HEK293 (cell line): Measurements from ENCODE around the gene TRIP11.

Experiments
- CTCF ChIA-PET: fragments of 350-600 bp; formaldehyde crosslinking; extraction: SDS; loops from one replicate; lab custom pipeline; 2021; ENCODE audit warnings: antibody characterized with exemption; lab: Yijun Ruan, JAX
- POLR2A ChIA-PET: fragments of 300-600 bp; formaldehyde crosslinking; extraction: SDS; loops from one replicate; lab custom pipeline; 2020; ENCODE audit warnings: antibody characterized with exemption, inconsistent platforms; lab: Yijun Ruan, JAX
- H3K27ac ChIP-seq: fragments of 200-500 bp; sonication (Bioruptor generic); 2 replicates; pipeline ENCODE4 v1.5.1; 2014; ENCODE audit warnings: low read depth, low read length, control low read depth, inconsistent platforms; ENCODE audit errors: extremely low read depth
- H3K36me3 ChIP-seq, 2 experiments: fragments of 200-500 bp in 1 of 2; sonication (Bioruptor generic) in 1 of 2; 1 replicate in 1 of 2; 2 replicates in 1 of 2; pipeline ENCODE4 v1.5.1; 2014 to 2017; ENCODE audit warnings: inconsistent platforms in 2 of 2, low read length in 2 of 2; ENCODE audit not compliant: control insufficient read depth in 2 of 2, insufficient read depth in 1 of 2
- H3K4me1 ChIP-seq: fragments of 200-500 bp; sonication (Bioruptor generic); 2 replicates; pipeline ENCODE4 v1.5.1; 2014; ENCODE audit warnings: mild to moderate bottlenecking, low read length, inconsistent platforms; ENCODE audit not compliant: control insufficient read depth, insufficient read depth
- H3K4me3 ChIP-seq: 2 replicates; pipeline ENCODE4 v1.5.1; 2011; ENCODE audit warnings: low read depth, mild to moderate bottlenecking, control low read depth, low read length, moderate library complexity
- H3K9me3 ChIP-seq: fragments of 200-500 bp; sonication (Bioruptor generic); 2 replicates; pipeline ENCODE4 v1.5.1; 2014; ENCODE audit warnings: low read depth, low read length, inconsistent platforms; ENCODE audit not compliant: control insufficient read depth, insufficient read depth
- GFI1B ChIP-seq: fragments of 450-650 bp; formaldehyde crosslinking; IDR thresholded peaks from 2 replicates; pipeline ENCODE4 v1.5.1; 2016; ENCODE audit warnings: missing biosample characterization, missing genetic modification characterization
- GLI2 ChIP-seq: fragments of 450-650 bp; formaldehyde crosslinking; IDR thresholded peaks from 2 replicates; pipeline ENCODE4; 2017; ENCODE audit warnings: missing biosample characterization, missing genetic modification characterization, low read depth, borderline replicate concordance
- HOXA7 ChIP-seq: sonication (generic); formaldehyde crosslinking; IDR thresholded peaks from 2 replicates; pipeline ENCODE4 v1.8.1; 2022; ENCODE audit warnings: missing genetic modification reagents, borderline replicate concordance
- KLF10 ChIP-seq: fragments of 450-650 bp; IDR thresholded peaks from 2 replicates; pipeline ENCODE4 v1.5.1; 2018; ENCODE audit warnings: missing biosample characterization, mild to moderate bottlenecking, missing genetic modification characterization
- MZF1 ChIP-seq: fragments of 450-650 bp; formaldehyde crosslinking; IDR thresholded peaks from 2 replicates; pipeline ENCODE4 v1.5.1; 2017; ENCODE audit warnings: missing biosample characterization, missing genetic modification characterization, borderline replicate concordance
- SP2 ChIP-seq: fragments of 450-650 bp; formaldehyde crosslinking; IDR thresholded peaks from 2 replicates; pipeline ENCODE4 v1.5.1; 2016; ENCODE audit warnings: missing biosample characterization, missing genetic modification characterization
- ZBTB26 ChIP-seq: fragments of 450-650 bp; formaldehyde crosslinking; optimal IDR thresholded peaks from 2 replicates; pipeline ENCODE3; 2016; ENCODE audit warnings: missing biosample characterization, mild to moderate bottlenecking, missing genetic modification characterization
- ZBTB7A ChIP-seq: fragments of 450-650 bp; formaldehyde crosslinking; IDR thresholded peaks from 2 replicates; pipeline ENCODE4 v1.5.1; 2016; ENCODE audit warnings: low read depth, missing biosample characterization, missing genetic modification characterization
- ZNF132 ChIP-seq: fragments of 450-650 bp; formaldehyde crosslinking; IDR thresholded peaks from 2 replicates; pipeline ENCODE4 v1.5.1; 2017; ENCODE audit warnings: missing biosample characterization, missing genetic modification characterization, borderline replicate concordance
- ZNF140 ChIP-seq: fragments of 450-650 bp; formaldehyde crosslinking; IDR thresholded peaks from 2 replicates; pipeline ENCODE4 v1.5.1; 2016; ENCODE audit warnings: missing biosample characterization, missing genetic modification characterization
- ZNF155 ChIP-seq: fragments of 450-650 bp; formaldehyde crosslinking; IDR thresholded peaks from 2 replicates; pipeline ENCODE4 v1.5.1; 2016; ENCODE audit warnings: missing biosample characterization, missing genetic modification characterization
- ZNF184 ChIP-seq: fragments of 450-650 bp; IDR thresholded peaks from 2 replicates; pipeline ENCODE4 v1.5.1; 2018; ENCODE audit warnings: missing biosample characterization, mild to moderate bottlenecking, missing genetic modification characterization
- ZNF202 ChIP-seq: fragments of 450-650 bp; formaldehyde crosslinking; IDR thresholded peaks from 2 replicates; pipeline ENCODE4 v1.5.1; 2016; ENCODE audit warnings: missing biosample characterization, missing genetic modification characterization, borderline replicate concordance
- ZNF24 ChIP-seq: fragments of 450-650 bp; formaldehyde crosslinking; IDR thresholded peaks from 2 replicates; pipeline ENCODE4 v1.5.1; 2016; ENCODE audit warnings: missing biosample characterization, missing genetic modification characterization
- ZNF324 ChIP-seq: fragments of 450-650 bp; formaldehyde crosslinking; IDR thresholded peaks from 2 replicates; pipeline ENCODE4 v1.5.1; 2016; ENCODE audit warnings: missing biosample characterization, missing genetic modification characterization
- ZNF433 ChIP-seq: fragments of 450-650 bp; formaldehyde crosslinking; IDR thresholded peaks from 2 replicates; pipeline ENCODE4 v1.5.1; 2016; ENCODE audit warnings: missing biosample characterization, missing genetic modification characterization, low read depth
- ZNF513 ChIP-seq: fragments of 450-650 bp; IDR thresholded peaks from 2 replicates; pipeline ENCODE4 v1.5.1; 2018; ENCODE audit warnings: missing biosample characterization, missing genetic modification characterization
- ZNF558 ChIP-seq: fragments of 450-650 bp; formaldehyde crosslinking; IDR thresholded peaks from 2 replicates; pipeline ENCODE4 v1.5.1; 2016; ENCODE audit warnings: missing biosample characterization, missing genetic modification characterization
- ZNF621 ChIP-seq: fragments of 450-650 bp; formaldehyde crosslinking; IDR thresholded peaks from 2 replicates; pipeline ENCODE4 v1.5.1; 2017; ENCODE audit warnings: missing biosample characterization, missing genetic modification characterization
- ZNF623 ChIP-seq: fragments of 450-650 bp; formaldehyde crosslinking; IDR thresholded peaks from 2 replicates; pipeline ENCODE4 v1.5.1; 2016; ENCODE audit warnings: missing biosample characterization, missing genetic modification characterization
- ZNF660 ChIP-seq: fragments of 450-650 bp; IDR thresholded peaks from 2 replicates; pipeline ENCODE4 v1.5.1; 2018; ENCODE audit warnings: missing biosample characterization, mild to moderate bottlenecking, missing genetic modification characterization
- ZNF670 ChIP-seq: fragments of 450-650 bp; formaldehyde crosslinking; IDR thresholded peaks from 2 replicates; pipeline ENCODE4 v1.5.1; 2016; ENCODE audit warnings: missing biosample characterization, missing genetic modification characterization, low read depth
- ZNF777 ChIP-seq: fragments of 450-650 bp; formaldehyde crosslinking; IDR thresholded peaks from 2 replicates; pipeline ENCODE4 v1.5.1; 2017; ENCODE audit warnings: missing biosample characterization, missing genetic modification characterization, borderline replicate concordance
- ZNF785 ChIP-seq: fragments of 450-650 bp; formaldehyde crosslinking; IDR thresholded peaks from 2 replicates; pipeline ENCODE4 v1.5.1; 2016; ENCODE audit warnings: missing biosample characterization, missing genetic modification characterization
- ZNF792 ChIP-seq: fragments of 450-650 bp; formaldehyde crosslinking; IDR thresholded peaks from 2 replicates; pipeline ENCODE4 v1.5.1; 2016; ENCODE audit warnings: missing biosample characterization, missing genetic modification characterization
- ZSCAN23 ChIP-seq: fragments of 450-650 bp; formaldehyde crosslinking; IDR thresholded peaks from 2 replicates; pipeline ENCODE4 v1.5.1; 2016; ENCODE audit warnings: missing biosample characterization, missing genetic modification characterization
- TF ChIP-seq, protein P1 (sequence below): fragments of 450-650 bp; formaldehyde crosslinking; IDR thresholded peaks from 2 replicates; pipeline ENCODE4 v1.5.1; 2016; ENCODE audit warnings: missing biosample characterization, missing genetic modification characterization
- TF ChIP-seq, protein P2 (sequence below): fragments of 450-650 bp; formaldehyde crosslinking; IDR thresholded peaks from 2 replicates; pipeline ENCODE4 v1.5.1; 2016; ENCODE audit warnings: missing biosample characterization, missing genetic modification characterization

The TRIP11 gene

DNA sequence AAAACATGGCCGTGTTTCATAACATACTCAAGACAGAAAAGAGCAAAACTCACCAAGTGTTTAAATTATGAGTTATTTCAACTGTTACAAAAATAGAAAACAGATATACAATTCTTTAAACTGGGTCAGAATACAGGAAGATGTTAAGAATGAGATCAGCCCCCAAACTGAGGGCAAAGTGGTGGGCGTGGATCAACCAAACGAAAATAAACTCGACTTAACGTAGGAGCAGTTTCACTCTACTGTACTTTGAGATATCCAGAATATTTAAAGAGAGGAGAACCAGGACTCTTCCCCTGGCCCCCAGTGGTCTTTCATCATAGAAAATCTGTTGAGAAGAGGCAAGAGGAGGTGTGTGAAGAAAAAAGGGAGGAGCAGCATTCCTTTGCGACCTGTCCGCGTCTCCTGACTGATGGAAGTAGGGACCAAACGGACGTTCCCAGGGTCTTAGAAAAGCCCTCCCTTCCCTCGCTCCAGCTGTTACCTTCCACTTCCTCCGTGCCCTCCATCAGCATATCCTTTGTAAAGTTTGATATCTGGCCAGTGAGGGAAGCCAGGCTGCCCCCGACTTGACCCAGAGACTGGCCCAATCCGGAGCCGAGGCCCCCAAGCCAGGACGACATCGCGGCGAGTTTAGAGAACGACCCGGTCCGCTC lies 668 bp downstream of the TRIP11 start:
- Histone ChIP-seq H3K4me1 (peaks cover 12% of the 10 kb centered on the region; the same call in 1 of the 2 replicates), H3K36me3 (peaks cover 4 to 7% of the 10 kb centered on the region in 2 experiments; a peak in 2 of 3 replicates), H3K4me3 (peak overlapping the region; percentile 82), H3K9me3 (no peaks in the 10 kb centered on the region), H3K27ac (peak overlapping the region; percentile 97)
- ChIA-PET POLR2A (interaction anchor here (0.5 to 2.1 kb wide), 6 partner anchors 34 to 1559 kb away, joined by 3 to 26 read pairs (median 4); partner anchors contain the start of genes ATXN3 and LGMN), CTCF (interaction anchor here (0.6 kb wide), 1 partner anchor 9 kb away, joined by 3 read pairs; no protein-coding TSS in a partner anchor)
- TF ChIP-seq GLI2 (tag by site-specific recombination) (no peak), ZNF433 (no peak), ZNF777 (tag by site-specific recombination) (no peak), MZF1 (no peak), ZBTB7A (tag by site-specific recombination) (no peak), ZNF785 (no peak), ZNF621 (tag by site-specific recombination) (no peak), ZNF792 (tag by site-specific recombination) (no peak), ZNF202 (tag by site-specific recombination) (no peak), ZNF324 (tag by site-specific recombination) (no peak), ZNF184 (tag by site-specific recombination) (no peak; the same call in 1 of the 2 replicates), ZSCAN23 (tag by site-specific recombination) (no peak), ZNF140 (tag by site-specific recombination) (no peak), GFI1B (no peak), ZNF132 (tag by site-specific recombination) (no peak), ZNF670 (tag by site-specific recombination) (no peak), ZBTB26 (no peak), ZNF623 (tag by site-specific recombination) (no peak), ZNF24 (tag by site-specific recombination) (no peak), ZNF513 (tag by site-specific recombination) (0 out of 2 replicates have a peak, but pooled peaks have one; percentile 28), HOXA7 (CRISPR knock-in tag) (no peak), KLF10 (tag by site-specific recombination) (no peak; the same call in 1 of the 2 replicates), ZNF155 (tag by site-specific recombination) (no peak), SP2 (peak; percentile 81), ZNF558 (no peak), ZNF660 (peak; percentile 44)
- TF ChIP-seq, protein P1, sequence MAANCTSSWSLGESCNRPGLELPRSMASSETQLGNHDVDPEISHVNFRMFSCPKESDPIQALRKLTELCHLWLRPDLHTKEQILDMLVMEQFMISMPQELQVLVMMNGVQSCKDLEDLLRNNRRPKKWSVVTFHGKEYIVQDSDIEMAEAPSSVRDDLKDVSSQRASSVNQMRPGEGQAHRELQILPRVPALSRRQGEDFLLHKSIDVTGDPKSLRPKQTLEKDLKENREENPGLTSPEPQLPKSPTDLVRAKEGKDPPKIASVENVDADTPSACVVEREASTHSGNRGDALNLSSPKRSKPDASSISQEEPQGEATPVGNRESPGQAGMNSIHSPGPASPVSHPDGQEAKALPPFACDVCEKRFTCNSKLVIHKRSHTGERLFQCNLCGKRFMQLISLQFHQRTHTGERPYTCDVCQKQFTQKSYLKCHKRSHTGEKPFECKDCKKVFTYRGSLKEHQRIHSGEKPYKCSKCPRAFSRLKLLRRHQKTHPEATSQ (tag by site-specific recombination), result no peak
- TF ChIP-seq, protein P2, sequence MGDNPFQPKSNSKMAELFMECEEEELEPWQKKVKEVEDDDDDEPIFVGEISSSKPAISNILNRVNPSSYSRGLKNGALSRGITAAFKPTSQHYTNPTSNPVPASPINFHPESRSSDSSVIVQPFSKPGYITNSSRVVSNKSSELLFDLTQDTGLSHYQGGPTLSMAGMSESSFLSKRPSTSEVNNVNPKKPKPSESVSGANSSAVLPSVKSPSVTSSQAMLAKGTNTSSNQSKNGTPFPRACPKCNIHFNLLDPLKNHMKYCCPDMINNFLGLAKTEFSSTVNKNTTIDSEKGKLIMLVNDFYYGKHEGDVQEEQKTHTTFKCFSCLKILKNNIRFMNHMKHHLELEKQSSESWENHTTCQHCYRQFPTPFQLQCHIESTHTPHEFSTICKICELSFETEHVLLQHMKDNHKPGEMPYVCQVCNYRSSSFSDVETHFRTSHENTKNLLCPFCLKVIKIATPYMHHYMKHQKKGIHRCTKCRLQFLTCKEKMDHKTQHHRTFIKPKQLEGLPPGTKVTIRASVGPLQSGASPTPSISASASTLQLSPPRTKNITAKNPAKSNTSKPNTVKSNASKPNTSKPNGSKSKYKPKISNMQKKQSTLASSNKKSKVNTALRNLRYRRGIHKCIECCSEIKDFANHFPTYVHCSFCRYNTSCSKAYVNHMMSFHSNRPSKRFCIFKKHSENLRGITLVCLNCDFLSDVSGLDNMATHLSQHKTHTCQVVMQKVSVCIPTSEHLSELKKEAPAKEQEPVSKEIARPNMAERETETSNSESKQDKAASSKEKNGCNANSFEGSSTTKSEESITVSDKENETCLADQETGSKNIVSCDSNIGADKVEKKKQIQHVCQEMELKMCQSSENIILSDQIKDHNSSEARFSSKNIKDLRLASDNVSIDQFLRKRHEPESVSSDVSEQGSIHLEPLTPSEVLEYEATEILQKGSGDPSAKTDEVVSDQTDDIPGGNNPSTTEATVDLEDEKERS (tag by site-specific recombination), result no peak
